ENCODE results near the gene CABLES1. TPM values are rescaled to one million over a fixed set of nuclear protein-coding genes. Genes with fewer than 3 reads are reported as not detected.

The CABLES1 gene
- total RNA-seq, 1 experiment from 2014 or later = 11.8 TPM

DNA sequence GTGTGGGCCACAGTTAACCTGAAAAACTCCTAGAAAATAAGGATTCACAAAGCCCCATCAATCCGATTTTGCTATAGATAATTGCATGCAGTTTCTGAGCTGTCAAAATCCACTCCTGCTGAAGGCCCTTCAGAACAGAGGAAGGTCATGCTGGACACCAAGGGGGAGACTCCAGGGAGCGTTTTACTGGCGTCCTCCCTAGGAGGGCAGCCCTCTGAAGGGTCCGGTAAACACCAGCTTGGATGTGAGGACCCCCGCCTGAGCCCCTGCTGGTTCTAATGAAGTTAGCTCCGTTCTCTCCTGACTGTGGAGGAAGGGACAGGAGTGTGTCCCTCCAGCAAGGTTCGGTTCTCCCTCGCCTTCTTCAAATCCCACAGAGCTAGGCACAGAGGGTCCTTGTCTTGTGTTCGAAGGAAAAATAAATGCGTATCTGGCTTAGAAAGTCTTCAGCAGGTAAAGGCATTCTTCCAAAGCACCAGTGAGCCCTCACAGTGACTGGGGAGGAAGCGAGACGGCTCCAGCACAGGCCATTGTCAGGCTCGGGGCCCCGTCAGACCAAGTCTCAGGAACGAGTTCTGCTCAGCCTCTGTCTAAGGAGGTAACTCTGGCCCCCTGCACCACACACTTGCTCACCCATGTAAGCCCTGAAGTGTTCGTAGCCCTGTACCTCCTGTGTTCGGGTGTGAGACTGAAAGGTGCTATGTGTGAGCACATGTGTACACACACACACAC, 41.6 kb downstream of the CABLES1 start:
- no peaks in the 10 kb centered on the region for H3K79me2 ChIP-seq (ENCODE audit: low read depth)
- no peaks in the 10 kb centered on the region for H3K36me3 ChIP-seq (ENCODE audit: low read depth)
- no peaks in the 10 kb centered on the region for H3K4me1 ChIP-seq (replicated peaks; ENCODE audit: insufficient read depth)
- no peak overlapping the region for H3K4me2 ChIP-seq
- BruUV-seq (replicated peaks) = no TSS peak
- no peak overlapping the region for H3K4me3 ChIP-seq
- ChIA-PET CTCF (interaction anchor here (0.5 kb wide), 1 partner anchor 160 kb away, joined by 9 read pairs; no protein-coding TSS in a partner anchor), POLR2A (ENCODE audit: unreplicated experiment) (no interaction called here)
- TF ChIP-seq CTCF (conservative IDR thresholded peaks at IDR 0.05) (no peak), EZH2 (IDR thresholded peaks at IDR 0.05; ENCODE audit: low read depth) (no peak)
- H3K9me3 ChIP-seq (ENCODE audit: insufficient read depth, low read depth) = no peaks in the 10 kb centered on the region
- no peaks in the 10 kb centered on the region for H4K20me1 ChIP-seq (ENCODE audit: insufficient read depth)
- no peaks in the 10 kb centered on the region for H3K9me2 ChIP-seq (ENCODE audit: insufficient read depth)
- H3F3A ChIP-seq (ENCODE audit: insufficient read depth, low read depth) = no peaks in the 10 kb centered on the region
- DNase-seq = no peak
- H3K27ac ChIP-seq = no peak overlapping the region
- H2AFZ ChIP-seq = no peak overlapping the region
- intact Hi-C loops (cut with micrococcal nuclease; ENCODE audit: unreplicated experiment) = no loop called here
- H3K27me3 ChIP-seq (ENCODE audit: insufficient read depth, low read depth) = no peaks in the 10 kb centered on the region

DNA sequence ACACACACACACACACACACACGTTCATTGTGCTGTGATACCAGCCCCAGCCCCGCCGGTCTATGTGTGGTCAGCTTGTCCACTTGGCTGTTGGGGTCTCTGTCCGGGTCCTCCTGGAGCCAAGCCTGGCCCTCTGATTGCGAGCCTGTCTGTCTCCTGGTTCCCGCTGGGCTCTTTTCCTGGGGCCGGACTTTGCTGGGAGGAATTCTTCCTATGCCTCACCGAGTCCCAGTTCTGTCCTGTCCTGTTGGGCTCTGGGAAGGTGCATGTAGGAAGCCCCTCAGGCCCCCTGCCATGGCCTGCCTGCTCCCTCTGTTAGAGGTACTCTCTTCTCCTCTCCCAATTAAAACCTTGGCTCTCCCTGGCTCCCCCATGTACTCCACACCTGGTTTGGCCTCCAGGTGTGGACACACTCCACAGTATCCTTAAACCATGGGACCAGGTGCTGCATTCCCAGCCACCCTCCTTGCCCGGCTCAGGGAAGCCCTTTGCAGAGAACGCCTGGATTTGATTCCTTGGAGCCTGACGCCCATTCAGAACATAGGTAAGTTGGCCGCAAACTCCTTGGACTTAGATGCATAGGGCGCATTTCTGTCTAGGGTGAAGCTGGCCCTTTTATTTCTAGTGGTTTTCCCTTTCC, 42.3 kb downstream of the CABLES1 start:
- Histone ChIP-seq H3K79me2 (ENCODE audit: low read depth) (no peaks in the 10 kb centered on the region), H3K9me2 (ENCODE audit: insufficient read depth) (no peaks in the 10 kb centered on the region), H3F3A (ENCODE audit: insufficient read depth, low read depth) (no peaks in the 10 kb centered on the region), H3K4me1 (replicated peaks; ENCODE audit: insufficient read depth) (no peaks in the 10 kb centered on the region), H3K4me2 (no peak overlapping the region), H2AFZ (no peak overlapping the region), H3K27ac (no peak overlapping the region), H3K4me3 (no peak overlapping the region), H4K20me1 (ENCODE audit: insufficient read depth) (no peaks in the 10 kb centered on the region), H3K36me3 (ENCODE audit: low read depth) (no peaks in the 10 kb centered on the region), H3K27me3 (ENCODE audit: insufficient read depth, low read depth) (no peaks in the 10 kb centered on the region), H3K9me3 (ENCODE audit: insufficient read depth, low read depth) (no peaks in the 10 kb centered on the region)
- no TSS peak for BruUV-seq (replicated peaks)
- CTCF ChIA-PET = no interaction called here
- TF ChIP-seq EZH2 (IDR thresholded peaks at IDR 0.05; ENCODE audit: low read depth) (no peak), CTCF (conservative IDR thresholded peaks at IDR 0.05) (no peak)
- intact Hi-C loops (cut with micrococcal nuclease; ENCODE audit: unreplicated experiment) = no loop called here
- POLR2A ChIA-PET (ENCODE audit: unreplicated experiment) = no interaction called here
- DNase-seq = no peak

- Histone ChIP-seq H3K4me1 (replicated peaks; ENCODE audit: insufficient read depth) (no peaks in the 10 kb centered on the region), H3K9me3 (ENCODE audit: insufficient read depth, low read depth) (no peaks in the 10 kb centered on the region), H3K36me3 (ENCODE audit: low read depth) (no peaks in the 10 kb centered on the region), H3K4me3 (no peak overlapping the region), H3K27ac (no peak overlapping the region), H3K79me2 (ENCODE audit: low read depth) (no peaks in the 10 kb centered on the region), H3F3A (ENCODE audit: insufficient read depth, low read depth) (no peaks in the 10 kb centered on the region), H3K4me2 (no peak overlapping the region), H3K27me3 (ENCODE audit: insufficient read depth, low read depth) (no peaks in the 10 kb centered on the region), H4K20me1 (ENCODE audit: insufficient read depth) (no peaks in the 10 kb centered on the region), H2AFZ (no peak overlapping the region), H3K9me2 (ENCODE audit: insufficient read depth) (no peaks in the 10 kb centered on the region)
- no peak for TF ChIP-seq EZH2 (IDR thresholded peaks at IDR 0.05; ENCODE audit: low read depth)
- TF ChIP-seq CTCF (conservative IDR thresholded peaks at IDR 0.05) = no peak
- ChIA-PET CTCF (no interaction called here), POLR2A (ENCODE audit: unreplicated experiment) (no interaction called here)
- DNase-seq = no peak
- intact Hi-C loops (cut with micrococcal nuclease; ENCODE audit: unreplicated experiment) = no loop called here
- BruUV-seq (replicated peaks) = no TSS peak
Measured at GRCh38 chr18:23178201-23178600, 42.9 kb downstream of the CABLES1 start.
